Measurements from ENCODE around the gene APOL5. TPM values are rescaled to one million over a fixed set of nuclear protein-coding genes. Genes with fewer than 3 reads are reported as not detected.

APOL5 gene
- total RNA-seq, 1 donor from 2014 or later = not detected

DNA sequence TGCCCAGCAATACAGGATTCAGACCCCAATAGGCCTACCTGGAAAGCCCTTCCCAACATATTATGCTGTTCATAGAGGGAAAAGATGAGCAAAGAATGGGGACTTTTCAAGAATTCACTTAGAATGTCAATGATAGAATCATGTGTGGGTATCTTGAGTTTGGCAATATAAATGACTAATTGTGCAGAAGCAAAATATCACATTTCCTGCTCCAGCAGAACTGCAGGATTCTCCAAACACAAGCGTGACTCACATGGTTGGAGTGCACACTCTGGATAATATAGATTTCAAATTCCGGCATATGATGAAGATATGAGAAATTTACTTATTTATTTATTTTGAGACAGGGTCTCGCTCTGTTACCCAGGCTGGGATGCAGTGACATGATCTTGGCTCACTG is 12.5 kb upstream of the APOL5 start:
- DNase-seq (no peak), ATAC-seq (no peak)
- intact Hi-C loops (cut with micrococcal nuclease) = no loop called here

DNA sequence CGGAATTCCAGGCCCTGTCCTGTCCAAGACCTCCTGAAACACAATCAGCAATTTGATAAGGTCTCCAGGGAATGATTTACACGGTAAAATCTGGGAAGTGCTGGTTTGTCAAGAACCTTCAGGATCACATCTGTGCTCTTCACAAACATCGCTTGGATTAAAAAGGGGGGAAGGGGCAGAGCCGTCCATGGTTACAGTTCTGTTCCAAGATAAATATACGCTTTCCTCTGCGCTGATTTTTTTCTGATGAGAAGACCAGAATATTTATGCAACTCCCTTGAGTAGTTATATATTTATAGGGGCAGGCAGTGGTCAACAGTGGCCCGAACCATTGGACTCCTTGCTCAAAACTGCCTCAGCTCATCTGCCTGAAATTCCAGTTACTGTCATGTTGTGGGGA is 9.2 kb upstream of the APOL5 start:
- intact Hi-C loops (cut with micrococcal nuclease) = no loop called here
- no peak for DNase-seq
- peak; percentile 71 for ATAC-seq

- DNase-seq (no peak), ATAC-seq (no peak)
- intact Hi-C loops (cut with micrococcal nuclease) = no loop called here
Measured at GRCh38 chr22:35708917-35709316, 8.8 kb upstream of the APOL5 start.

GRCh38 chr22:35711336-35711735 is 6.3 kb upstream of the APOL5 start:
- ATAC-seq = no peak
- no peak for DNase-seq
- intact Hi-C loops (cut with micrococcal nuclease) = no loop called here

GRCh38 chr22:35712672-35713071 is 5.0 kb upstream of the APOL5 start:
- ATAC-seq (no peak), DNase-seq (no peak)
- intact Hi-C loops (cut with micrococcal nuclease) = no loop called here

- intact Hi-C loops (cut with micrococcal nuclease) = no loop called here
- DNase-seq (no peak), ATAC-seq (no peak)
Measured at GRCh38 chr22:35719212-35719875, 1.7 kb downstream of the APOL5 start.

DNA sequence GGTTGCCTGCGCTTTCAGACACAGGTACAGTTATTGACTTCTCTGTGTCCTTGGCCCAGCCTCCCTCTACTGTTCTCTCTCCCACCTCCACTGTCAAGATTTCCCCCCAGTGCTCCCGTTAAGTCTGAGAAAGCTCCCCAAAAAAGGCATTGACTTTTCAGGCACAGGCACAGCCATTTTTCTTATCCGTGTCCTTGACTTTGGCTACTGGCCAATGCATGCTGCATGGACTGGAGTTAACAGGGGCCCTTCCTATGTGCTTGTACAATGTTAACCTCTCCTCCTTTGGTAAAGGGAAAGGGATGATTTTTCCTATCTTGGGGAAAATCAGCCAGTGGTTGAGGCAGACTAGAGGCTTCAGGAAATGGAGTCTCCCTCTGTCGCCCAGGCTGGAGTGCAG is 4.3 kb downstream of the APOL5 start:
- ATAC-seq = no peak
- intact Hi-C loops (cut with micrococcal nuclease) = no loop called here
- no peak for DNase-seq

DNA sequence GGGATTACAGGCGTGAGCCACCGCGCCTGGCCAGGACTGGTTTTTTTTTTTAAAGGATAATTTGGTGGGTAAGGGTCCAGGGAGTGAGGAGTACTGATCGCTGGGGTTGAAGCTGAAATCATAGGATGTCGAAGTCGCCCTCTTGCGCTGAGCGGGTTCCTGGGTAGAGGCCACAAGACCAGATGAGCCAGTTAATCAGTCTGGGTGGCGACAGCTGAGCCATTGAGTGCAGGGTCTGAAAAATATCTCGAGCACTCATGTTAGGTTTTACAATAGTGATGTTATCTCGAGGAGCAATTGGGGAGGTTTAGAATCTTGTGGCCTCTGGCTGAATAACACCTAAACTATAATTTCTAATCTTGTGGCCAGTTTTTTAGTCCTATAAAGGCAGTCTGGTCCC is 7.8 kb downstream of the APOL5 start:
- intact Hi-C loops (cut with micrococcal nuclease) = no loop called here
- ATAC-seq = no peak
- no peak for DNase-seq

- ATAC-seq = no peak
- no peak for DNase-seq
- intact Hi-C loops (cut with micrococcal nuclease) = no loop called here
Measured at GRCh38 chr22:35726398-35726797, 8.7 kb downstream of the APOL5 start.

DNA sequence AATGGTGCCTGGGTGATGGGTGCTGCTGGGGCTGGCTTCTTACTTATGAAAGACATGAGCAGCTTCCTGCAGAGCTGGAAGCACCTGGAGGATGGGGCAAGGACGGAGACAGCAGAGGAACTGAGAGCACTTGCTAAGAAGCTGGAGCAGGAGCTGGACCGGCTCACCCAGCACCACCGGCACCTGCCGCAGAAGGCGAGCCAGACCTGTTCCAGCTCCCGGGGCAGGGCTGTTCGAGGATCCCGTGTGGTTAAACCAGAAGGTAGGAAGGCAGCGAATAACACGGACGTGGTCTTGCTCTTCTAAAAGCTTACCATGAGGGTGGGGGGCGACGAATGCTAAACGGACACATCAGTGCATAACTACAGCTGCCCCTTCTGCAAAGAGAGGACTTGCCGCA is 9.3 kb downstream of the APOL5 start:
- ATAC-seq = no peak
- intact Hi-C loops (cut with micrococcal nuclease) = no loop called here
- DNase-seq = no peak

DNA sequence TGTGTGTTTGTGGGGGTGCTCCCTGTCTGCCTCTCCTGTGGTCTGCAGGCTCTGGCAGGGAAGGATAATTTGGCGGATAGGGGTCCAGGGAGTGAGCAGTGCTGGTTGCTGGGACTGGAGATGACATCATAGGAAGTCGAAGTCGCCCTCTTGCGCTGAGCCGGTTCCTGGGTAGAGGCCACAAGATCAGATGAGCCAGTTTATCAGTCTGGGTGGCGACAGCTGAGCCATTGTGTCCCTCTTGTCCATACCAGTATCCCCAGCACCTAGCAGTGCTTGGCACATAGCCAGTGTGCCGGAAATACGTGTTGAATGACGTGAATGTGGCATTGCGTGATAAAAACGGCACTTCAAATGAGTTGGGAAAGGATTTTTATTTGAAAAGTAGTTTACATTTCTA is 9.8 kb downstream of the APOL5 start:
- ATAC-seq = no peak
- intact Hi-C loops (cut with micrococcal nuclease) = no loop called here
- DNase-seq = peak; percentile 36

GRCh38 chr22:35728639-35729308 is 11.1 kb downstream of the APOL5 start:
- DNase-seq = no peak
- ATAC-seq = no peak
- intact Hi-C loops (cut with micrococcal nuclease) = no loop called here

DNA sequence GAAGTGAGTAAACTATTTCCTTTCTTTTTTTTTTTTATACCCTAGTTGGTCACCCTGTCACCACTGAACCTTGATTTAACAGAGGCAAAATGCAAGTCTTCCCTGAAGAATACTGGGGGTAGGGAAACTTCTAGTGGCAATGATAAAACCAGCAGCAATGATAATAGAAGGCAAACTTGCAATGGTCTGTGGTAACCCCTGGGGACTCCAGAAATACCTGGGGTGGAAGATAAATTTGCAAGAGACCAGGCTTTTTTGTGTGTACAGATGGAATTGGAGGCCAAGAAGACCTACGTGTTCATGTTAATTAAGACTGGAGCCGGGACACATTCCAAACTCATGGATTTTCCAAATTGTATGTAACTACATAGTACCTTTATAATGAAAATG is 11.6 kb downstream of the APOL5 start:
- ATAC-seq = no peak
- intact Hi-C loops (cut with micrococcal nuclease) = no loop called here

DNA sequence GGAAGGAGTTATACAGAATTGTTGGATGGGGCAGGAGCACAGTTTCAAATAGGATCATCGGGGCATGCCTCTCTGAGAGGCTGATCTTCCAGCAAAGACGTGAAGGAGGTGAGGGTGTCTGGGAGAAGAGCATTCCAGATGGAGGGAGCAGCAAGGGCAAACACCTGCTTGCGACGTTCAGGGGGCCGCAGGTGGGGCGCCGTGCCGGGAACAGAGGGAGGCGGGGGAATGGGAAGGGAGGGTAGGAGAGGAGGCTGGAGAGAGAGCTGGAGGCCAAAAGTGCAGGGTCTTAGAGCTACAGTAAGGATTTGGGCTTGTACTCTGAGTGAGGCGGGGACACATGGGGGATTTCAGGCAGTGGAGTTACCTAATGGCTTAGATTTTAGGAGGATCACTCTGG is 13.6 kb downstream of the APOL5 start:
- intact Hi-C loops (cut with micrococcal nuclease) = no loop called here
- ATAC-seq = no peak
- DNase-seq = no peak

More for the DNA sequence above, 11.6 kb downstream of the APOL5 start:
- DNase-seq = no peak

- intact Hi-C loops (cut with micrococcal nuclease) = no loop called here
- ATAC-seq (no peak), DNase-seq (no peak)
Measured at GRCh38 chr22:35732116-35732515, 14.4 kb downstream of the APOL5 start.

DNA sequence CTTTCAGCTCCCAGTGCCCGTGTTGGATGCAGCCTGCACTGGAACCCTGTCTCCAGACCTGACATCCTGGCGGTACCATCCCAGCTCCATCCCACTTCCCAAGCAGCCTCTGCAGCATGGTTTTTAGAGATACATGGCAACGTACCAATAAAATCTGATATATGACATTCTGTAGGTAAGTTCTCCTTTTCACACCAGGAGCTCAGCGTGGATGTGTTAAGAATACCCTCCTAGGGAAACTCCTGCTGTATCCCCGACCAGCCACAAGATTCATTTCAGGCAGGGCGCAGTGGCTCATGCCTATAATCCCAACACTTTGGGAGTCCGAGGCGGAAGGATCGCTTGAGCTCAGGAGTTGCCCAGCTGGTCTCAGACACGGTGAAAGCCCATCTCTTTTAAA is 15.4 kb downstream of the APOL5 start:
- intact Hi-C loops (cut with micrococcal nuclease) = no loop called here
- ATAC-seq (no peak), DNase-seq (no peak)

GRCh38 chr22:35733791-35734516 is 16.3 kb downstream of the APOL5 start:
- peak; percentile 37 for DNase-seq
- intact Hi-C loops (cut with micrococcal nuclease) = no loop called here
- peak; percentile 83 for ATAC-seq

DNA sequence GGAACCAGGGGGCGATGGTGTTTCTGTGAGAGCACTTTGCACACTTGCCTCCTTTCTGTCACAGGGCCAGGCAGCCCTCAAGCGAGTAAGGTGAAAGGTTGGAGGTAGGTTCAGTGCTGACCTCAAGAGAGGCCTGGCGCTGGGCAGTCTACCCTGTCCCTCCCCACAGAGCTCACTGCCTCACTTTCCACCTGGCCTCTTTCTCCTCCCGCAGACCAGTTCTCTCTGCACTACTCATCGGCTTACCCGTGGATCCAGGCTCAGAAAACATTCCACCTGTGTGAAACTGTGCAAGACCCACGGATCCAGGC is 16.8 kb downstream of the APOL5 start:
- no peak for DNase-seq
- ATAC-seq = no peak
- intact Hi-C loops (cut with micrococcal nuclease) = no loop called here

DNA sequence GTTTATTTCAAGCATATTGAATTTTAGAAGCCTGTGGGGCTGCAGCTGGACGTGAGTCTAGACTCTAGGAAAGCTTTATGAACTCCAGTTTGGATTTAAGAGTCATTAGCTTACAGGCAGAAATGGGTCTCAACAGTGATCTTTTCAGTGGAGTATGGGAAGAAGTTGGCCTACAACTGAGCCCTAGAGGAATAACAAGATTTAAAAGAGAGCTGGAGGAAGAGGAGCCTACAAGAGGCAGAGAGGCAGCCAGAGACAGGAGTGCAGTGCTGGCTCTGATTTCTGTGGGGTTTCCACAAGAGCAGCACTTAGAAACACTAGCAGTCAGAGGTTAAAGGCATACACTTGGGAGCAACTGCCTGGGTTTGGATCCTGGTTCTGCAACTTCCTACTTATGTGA is 17.9 kb downstream of the APOL5 start:
- DNase-seq (no peak), ATAC-seq (no peak)
- intact Hi-C loops (cut with micrococcal nuclease) = no loop called here

- ATAC-seq (no peak), DNase-seq (no peak)
- intact Hi-C loops (cut with micrococcal nuclease) = no loop called here
Measured at GRCh38 chr22:35736166-35736565, 18.5 kb downstream of the APOL5 start.

- no peak for ATAC-seq
- intact Hi-C loops (cut with micrococcal nuclease) = no loop called here
- no peak for DNase-seq
Measured at GRCh38 chr22:35736701-35737100, 19.0 kb downstream of the APOL5 start.

Data from left ventricle myocardium superior (tissue), 1 donor.